GM19238 (cell line): ENCODE results near the gene CPT1C.
A peak's percentile ranks its signal among the peaks of the same experiment; 100 is the strongest.

ENCODE experiments used
- DNase-seq: peaks from one replicate; pipeline ENCODE4 v3.0.0; 2011; ENCODE audit warnings: low spot score; ENCODE audit not compliant: insufficient read length

CPT1C gene

GRCh38 chr19:49681830-49682229, 9.1 kb upstream of the CPT1C start:
- no peak for DNase-seq

- DNase-seq: no peak
Measured at GRCh38 chr19:49682274-49682673, 8.6 kb upstream of the CPT1C start.

DNA sequence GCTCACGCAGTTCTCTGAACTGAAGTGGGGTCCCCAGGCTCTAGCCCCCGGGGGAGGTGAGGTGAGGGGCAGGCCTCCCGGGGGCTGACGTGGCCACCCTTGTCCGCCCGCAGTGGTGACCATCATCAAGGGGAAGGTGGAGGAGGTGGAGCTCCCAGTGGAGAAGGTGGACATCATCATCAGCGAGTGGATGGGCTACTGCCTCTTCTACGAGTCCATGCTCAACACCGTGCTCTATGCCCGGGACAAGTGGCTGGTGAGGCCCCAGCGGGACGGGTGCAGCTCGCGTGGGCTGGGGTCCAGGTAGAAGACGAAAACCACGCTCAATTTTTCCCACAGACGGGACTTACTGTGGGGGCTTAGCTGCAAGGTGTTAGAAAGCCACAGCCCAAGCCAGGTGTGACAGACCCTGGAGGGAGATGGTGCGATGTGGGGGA, 7.1 kb upstream of the CPT1C start:
- no peak for DNase-seq

DNA sequence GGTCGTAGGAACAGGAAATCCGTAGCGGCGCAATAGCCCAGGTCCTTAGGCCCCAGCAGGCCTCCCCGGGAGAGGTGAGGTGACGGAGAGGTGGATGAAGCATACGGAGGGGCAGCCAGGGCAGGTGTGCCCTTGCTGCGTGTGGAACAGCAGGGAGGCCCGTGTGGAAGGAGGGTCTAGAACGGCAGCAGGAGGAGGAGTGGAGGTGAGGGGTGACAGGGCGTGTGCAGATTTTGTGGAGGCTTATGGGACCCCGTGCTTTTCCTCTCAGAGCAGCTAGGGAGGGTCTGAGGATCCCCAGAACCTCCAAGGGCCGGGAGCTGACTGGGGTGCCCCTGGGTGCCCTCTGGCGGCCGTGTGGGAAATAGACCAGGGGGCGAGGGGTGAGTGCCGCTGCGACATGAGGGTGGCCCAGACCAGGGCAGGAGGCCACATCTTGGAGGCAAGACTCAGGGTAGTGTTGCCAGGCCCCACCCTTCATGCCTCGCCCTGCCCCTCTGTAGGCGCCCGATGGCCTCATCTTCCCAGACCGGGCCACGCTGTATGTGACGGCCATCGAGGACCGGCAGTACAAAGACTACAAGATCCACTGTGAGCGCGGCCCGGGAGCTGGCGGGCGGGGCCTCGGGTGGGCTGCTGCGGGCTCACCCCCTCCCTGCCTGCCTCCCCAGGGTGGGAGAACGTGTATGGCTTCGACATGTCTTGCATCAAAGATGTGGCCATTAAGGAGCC, 6.5 kb upstream of the CPT1C start:
- no peak for DNase-seq

- no peak for DNase-seq
Measured at GRCh38 chr19:49684983-49685553, 5.8 kb upstream of the CPT1C start.

DNA sequence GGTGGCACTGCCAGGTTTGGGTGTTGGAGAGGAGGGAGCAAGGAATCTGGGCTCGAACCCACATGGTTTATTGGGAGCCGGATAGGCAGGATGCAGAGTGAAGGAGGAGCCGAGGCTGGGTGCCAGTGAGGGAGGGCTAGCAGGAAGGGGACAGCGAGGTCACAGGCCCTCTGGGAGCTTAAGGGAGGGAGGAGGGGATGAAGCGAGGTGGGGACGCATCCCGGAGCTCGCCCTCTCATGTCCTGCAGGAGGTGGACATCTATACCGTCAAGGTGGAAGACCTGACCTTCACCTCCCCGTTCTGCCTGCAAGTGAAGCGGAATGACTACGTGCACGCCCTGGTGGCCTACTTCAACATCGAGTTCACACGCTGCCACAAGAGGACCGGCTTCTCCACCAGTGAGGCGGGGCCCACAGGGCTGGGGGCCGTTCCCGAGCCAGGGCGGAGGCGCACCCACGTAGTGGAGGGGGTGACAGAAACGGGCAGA, 5.0 kb upstream of the CPT1C start:
- no peak for DNase-seq

DNA sequence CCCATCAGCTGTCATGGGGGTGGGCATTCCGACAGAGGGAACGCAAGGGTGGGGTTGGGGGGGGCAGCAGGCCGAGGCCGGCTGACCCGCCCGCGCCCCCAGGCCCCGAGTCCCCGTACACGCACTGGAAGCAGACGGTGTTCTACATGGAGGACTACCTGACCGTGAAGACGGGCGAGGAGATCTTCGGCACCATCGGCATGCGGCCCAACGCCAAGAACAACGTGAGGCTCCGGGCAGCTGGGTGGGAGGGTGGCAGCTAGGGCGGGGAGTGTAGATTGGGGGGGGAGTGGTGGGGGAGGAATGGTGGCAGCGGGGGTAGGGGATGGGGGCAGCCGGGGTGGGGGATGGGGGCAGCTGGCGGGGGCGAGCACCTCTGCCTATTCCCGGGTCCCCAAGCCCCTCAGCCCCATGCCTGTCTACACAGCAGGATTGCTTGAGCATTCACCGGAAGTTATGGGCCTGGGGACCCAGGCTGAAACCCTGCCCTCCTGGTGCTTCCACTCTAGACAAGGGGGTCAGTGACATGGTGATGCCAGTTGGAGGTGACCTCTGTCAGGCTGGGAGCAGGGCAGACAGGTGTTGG, 4.3 kb upstream of the CPT1C start:
- no peak for DNase-seq

GRCh38 chr19:49687150-49687549, 3.8 kb upstream of the CPT1C start:
- no peak for DNase-seq

GRCh38 chr19:49687566-49688316, 3.2 kb upstream of the CPT1C start:
- DNase-seq: no peak

GRCh38 chr19:49688531-49689132, 2.3 kb upstream of the CPT1C start:
- no peak for DNase-seq

DNA sequence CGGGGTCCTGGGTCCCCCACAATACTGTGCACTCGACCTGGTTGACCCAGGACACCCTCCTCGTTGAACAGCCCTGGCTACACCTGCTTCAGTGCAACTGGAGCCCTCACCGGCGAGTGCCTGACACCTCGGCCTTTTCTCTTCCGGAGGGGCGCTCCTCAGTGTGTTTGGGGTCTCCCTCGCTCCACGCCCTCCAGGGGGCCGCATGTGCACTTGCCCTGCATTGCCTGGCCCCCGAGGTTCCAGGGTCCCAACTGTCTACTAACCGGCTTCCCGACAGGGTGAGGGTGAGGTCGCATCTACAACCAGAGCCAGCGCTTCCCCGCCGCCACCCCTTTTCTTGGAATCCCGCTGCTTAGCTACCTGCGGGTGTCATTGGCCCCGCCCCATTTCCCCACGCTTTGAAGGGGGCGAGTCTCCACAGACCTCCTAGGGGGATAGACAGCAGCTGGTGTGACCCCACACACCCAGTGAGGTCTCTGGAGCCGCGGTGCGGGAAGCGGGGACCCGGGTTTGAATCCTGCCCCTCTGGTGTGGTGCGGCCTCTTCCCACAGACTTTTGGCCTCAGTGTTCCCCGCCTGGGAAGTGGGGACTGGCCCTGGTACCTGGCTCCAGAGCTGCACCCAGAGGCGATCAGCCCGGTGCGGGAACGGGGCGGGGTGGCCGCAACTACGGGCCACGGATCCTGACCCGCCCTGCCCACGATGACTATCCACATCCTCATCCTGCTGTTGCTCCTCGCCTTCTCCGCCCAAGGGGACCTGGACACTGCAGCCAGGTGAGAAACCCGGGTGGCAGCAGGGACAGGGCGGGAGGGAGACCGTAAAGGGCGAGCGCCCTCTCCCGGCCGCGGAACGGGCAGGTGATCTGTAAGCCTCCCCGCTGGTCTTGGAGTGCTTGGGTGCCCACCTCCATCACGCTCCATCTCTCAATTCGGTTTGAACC, 1.5 kb upstream of the CPT1C start, which contains the start of gene ADM5:
Gene ADM5, plus strand, starts transcription at position 462 of the 946 bp plus-strand sequence. Its CDS starts 244 bp downstream, at position 706.
- DNase-seq: no peak

GRCh38 chr19:49690079-49690655, 749 bp upstream of the CPT1C start:
- DNase-seq: no peak

GRCh38 chr19:49691243-49692146, 579 bp downstream of the CPT1C start:
- peak; percentile 55 for DNase-seq

GRCh38 chr19:49692147-49692506, 1.2 kb downstream of the CPT1C start:
- DNase-seq: no peak

DNA sequence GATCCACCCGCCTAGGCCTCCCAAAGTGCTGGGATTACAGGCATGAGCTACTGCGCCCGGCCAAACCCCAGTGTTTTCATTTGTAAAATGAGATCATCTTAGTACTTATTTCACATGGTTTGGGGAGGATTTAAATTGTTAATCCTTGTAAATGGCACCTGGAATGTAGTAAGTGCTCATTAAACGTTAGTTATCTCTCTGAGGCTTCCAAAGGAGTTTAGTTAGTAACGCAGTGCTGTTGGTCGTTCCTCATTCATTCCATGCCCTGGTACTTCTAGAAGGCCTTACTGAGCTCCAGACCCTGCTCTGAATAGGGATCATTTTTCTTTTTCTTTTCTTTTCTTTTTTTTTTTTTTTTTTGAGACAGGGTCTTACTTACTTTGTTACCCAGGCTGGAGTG, 5.2 kb downstream of the CPT1C start:
- no peak for DNase-seq

GRCh38 chr19:49696865-49697264, 5.9 kb downstream of the CPT1C start:
- no peak for DNase-seq

- no peak for DNase-seq
Measured at GRCh38 chr19:49699364-49699763, 8.4 kb downstream of the CPT1C start.

DNA sequence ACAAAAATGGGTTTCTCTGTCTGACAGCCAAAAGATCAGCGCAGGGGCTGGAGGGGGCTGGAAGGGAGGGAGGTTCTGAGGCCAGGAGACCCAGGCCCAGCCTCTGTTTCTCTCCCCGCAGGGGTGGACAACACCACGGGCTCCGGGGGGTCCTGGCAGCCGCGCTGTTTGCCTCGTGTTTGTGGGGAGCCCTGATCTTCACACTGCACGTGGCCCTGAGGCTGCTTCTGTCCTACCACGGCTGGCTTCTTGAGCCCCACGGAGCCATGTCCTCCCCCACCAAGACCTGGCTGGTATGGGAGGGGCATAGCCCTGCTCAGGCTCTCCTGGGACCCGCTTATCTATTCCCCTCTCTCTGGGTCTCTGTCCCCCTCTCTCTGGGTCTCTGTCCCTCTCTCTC, 9.6 kb downstream of the CPT1C start:
- DNase-seq: no peak

- DNase-seq: no peak
Measured at GRCh38 chr19:49701271-49701786, 10.4 kb downstream of the CPT1C start.
